ENCODE measurements around the gene IBA57.
A peak's percentile ranks its signal among the peaks of the same experiment; 100 is the strongest.

The IBA57 gene

GRCh38 chr1:228165372-228166169 lies at the start of gene IBA57:
Gene IBA57, plus strand, starts transcription at chr1:228165804. Its CDS starts 13 bp downstream, at chr1:228165817.
- peak; percentile 90 for DNase-seq

- DNase-seq: no peak
Measured at GRCh38 chr1:228117335-228117734, 48.3 kb upstream of the IBA57 start.

- DNase-seq: no peak
Measured at GRCh38 chr1:228118040-228118439, 47.6 kb upstream of the IBA57 start.

GRCh38 chr1:228120351-228120750 lies 45.3 kb upstream of the IBA57 start:
- DNase-seq: no peak

GRCh38 chr1:228120857-228121489 lies 44.6 kb upstream of the IBA57 start:
- no peak for DNase-seq

- DNase-seq: no peak
Measured at GRCh38 chr1:228122921-228123441, 42.6 kb upstream of the IBA57 start.

GRCh38 chr1:228123505-228123904 lies 42.1 kb upstream of the IBA57 start:
- no peak for DNase-seq

GRCh38 chr1:228125185-228125584 lies 40.4 kb upstream of the IBA57 start:
- no peak for DNase-seq

- DNase-seq: no peak
Measured at GRCh38 chr1:228131766-228132165, 33.8 kb upstream of the IBA57 start.

- DNase-seq: no peak
Measured at GRCh38 chr1:228134591-228134990, 31.0 kb upstream of the IBA57 start.

- DNase-seq: no peak
Measured at GRCh38 chr1:228136901-228137300, 28.7 kb upstream of the IBA57 start.

GRCh38 chr1:228139406-228139930 lies 26.1 kb upstream of the IBA57 start:
- DNase-seq: no peak

- peak; percentile 98 for DNase-seq
Measured at GRCh38 chr1:228139931-228140723, 25.5 kb upstream of the IBA57 start, which contains the start of gene GUK1. Gene GUK1, plus strand, starts transcription at chr1:228140279. Its CDS starts 24 bp downstream, at chr1:228140303.

- DNase-seq: no peak
Measured at GRCh38 chr1:228140724-228141225, 24.8 kb upstream of the IBA57 start.

- DNase-seq: no peak
Measured at GRCh38 chr1:228141226-228142044, 24.2 kb upstream of the IBA57 start.

GRCh38 chr1:228142155-228142691 lies 23.4 kb upstream of the IBA57 start:
- no peak for DNase-seq

- DNase-seq: no peak
Measured at GRCh38 chr1:228142701-228143136, 22.9 kb upstream of the IBA57 start.

GRCh38 chr1:228143480-228144192 lies 22.0 kb upstream of the IBA57 start:
- no peak for DNase-seq

- DNase-seq: no peak
Measured at GRCh38 chr1:228144193-228144992, 21.2 kb upstream of the IBA57 start.

- no peak for DNase-seq
Measured at GRCh38 chr1:228144993-228145343, 20.6 kb upstream of the IBA57 start.

Measured in KG1 (cell line).